ENCODE measurements around the gene CCDC87.

Gene CCDC87

DNA sequence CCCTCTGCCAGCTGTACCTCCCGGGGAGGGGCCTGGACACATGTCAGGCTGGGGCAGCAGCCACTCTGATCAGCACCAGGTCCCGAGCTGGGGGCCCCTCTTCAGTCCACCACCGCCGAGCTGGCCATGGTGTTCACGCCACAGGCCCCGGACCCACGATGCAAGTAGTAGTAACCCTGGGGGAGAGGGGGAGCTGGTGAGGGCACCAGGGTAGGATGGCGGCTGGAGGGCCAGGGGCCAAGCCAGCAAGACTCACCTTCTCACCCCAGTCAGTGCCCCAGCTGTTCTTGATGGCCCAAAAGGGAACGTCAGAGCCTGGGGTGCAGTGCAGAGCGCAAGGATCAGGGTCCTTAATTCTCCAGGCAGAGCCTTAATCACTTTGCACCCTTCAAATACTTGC, 29.0 kb downstream of the CCDC87 start:
- no peaks in the 10 kb centered on the region for H3K36me3 ChIP-seq (ENCODE audit: insufficient read depth, low read length)
- H3K27me3 ChIP-seq (ENCODE audit: insufficient read depth, low read length): peaks cover 3% of the 10 kb centered on the region; the same call in 1 of the 2 replicates
- H3K4me3 ChIP-seq (ENCODE audit: low read depth, low read length): no peak overlapping the region
- no peak overlapping the region for H2AFZ ChIP-seq (ENCODE audit: low read length, unreplicated experiment)
- H3K4me1 ChIP-seq (ENCODE audit: control insufficient read depth, insufficient read depth, low read length, unreplicated experiment): no peaks in the 10 kb centered on the region
- H3K79me2 ChIP-seq (ENCODE audit: control insufficient read depth, insufficient read depth, low read length, unreplicated experiment): no peaks in the 10 kb centered on the region
- no peak overlapping the region for H3K27ac ChIP-seq (ENCODE audit: low read depth, low read length)

DNA sequence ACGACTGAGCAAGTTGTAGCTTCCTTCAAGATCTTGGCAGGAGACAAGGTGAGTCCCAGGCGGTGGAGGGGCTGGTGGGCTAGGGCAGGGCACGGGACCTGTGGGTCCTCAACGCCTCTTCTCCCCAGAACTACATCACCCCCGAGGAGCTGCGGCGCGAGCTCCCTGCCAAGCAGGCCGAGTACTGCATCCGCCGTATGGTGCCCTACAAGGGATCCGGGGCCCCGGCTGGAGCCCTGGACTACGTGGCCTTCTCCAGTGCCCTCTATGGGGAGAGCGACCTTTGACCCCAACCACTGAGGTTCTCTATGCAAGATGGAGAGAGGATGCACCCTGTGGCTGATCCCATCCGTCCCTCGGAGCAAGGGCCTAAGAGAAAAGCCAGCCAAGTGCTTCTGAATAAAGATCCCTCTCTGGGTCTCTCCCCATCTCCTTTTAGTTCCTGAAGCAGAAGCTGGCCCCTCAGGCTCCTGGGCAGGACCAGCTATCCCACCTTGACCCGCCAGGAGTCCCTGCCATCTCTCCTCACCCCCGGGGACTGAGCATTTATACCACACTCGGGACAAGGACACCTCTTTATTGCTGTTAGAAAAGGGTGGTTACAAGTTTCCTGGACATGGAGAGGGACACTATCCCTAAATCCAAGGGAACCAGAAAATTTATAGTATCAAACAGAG, 29.8 kb downstream of the CCDC87 start:
- no peaks in the 10 kb centered on the region for H3K79me2 ChIP-seq (ENCODE audit: control insufficient read depth, insufficient read depth, low read length, unreplicated experiment)
- H2AFZ ChIP-seq (ENCODE audit: low read length, unreplicated experiment): no peak overlapping the region
- H3K4me1 ChIP-seq (ENCODE audit: control insufficient read depth, insufficient read depth, low read length, unreplicated experiment): no peaks in the 10 kb centered on the region
- H3K27me3 ChIP-seq (ENCODE audit: insufficient read depth, low read length): peaks cover 4% of the 10 kb centered on the region; the same call in 1 of the 2 replicates
- H3K4me3 ChIP-seq (ENCODE audit: low read depth, low read length): no peak overlapping the region
- no peaks in the 10 kb centered on the region for H3K36me3 ChIP-seq (ENCODE audit: insufficient read depth, low read length)
- no peak overlapping the region for H3K27ac ChIP-seq (ENCODE audit: low read depth, low read length)

DNA sequence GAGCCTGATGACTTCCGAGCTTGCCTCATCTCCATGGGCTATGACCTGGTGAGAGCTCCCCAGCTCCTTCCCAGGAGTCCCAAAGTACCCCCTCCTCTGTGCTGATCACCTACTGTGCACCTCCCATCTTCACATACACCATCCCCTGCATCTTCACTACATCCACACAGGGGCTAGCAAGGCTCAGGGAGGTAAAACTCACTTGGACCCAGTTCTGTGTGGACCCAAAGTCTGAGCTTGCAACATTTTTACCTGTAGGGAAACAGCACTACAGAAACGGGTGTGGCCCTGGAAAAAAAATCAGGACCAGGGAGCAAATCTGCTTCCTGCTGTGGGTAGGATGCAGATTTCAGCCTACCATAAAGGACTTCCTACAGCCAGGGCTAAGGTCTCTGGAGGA, 30.6 kb downstream of the CCDC87 start:
- H3K79me2 ChIP-seq (ENCODE audit: control insufficient read depth, insufficient read depth, low read length, unreplicated experiment): no peaks in the 10 kb centered on the region
- peaks cover 4% of the 10 kb centered on the region; the same call in 1 of the 2 replicates for H3K27me3 ChIP-seq (ENCODE audit: insufficient read depth, low read length)
- H2AFZ ChIP-seq (ENCODE audit: low read length, unreplicated experiment): no peak overlapping the region
- H3K4me1 ChIP-seq (ENCODE audit: control insufficient read depth, insufficient read depth, low read length, unreplicated experiment): no peaks in the 10 kb centered on the region
- H3K27ac ChIP-seq (ENCODE audit: low read depth, low read length): no peak overlapping the region
- H3K36me3 ChIP-seq (ENCODE audit: insufficient read depth, low read length): no peaks in the 10 kb centered on the region
- H3K4me3 ChIP-seq (ENCODE audit: low read depth, low read length): no peak overlapping the region

DNA sequence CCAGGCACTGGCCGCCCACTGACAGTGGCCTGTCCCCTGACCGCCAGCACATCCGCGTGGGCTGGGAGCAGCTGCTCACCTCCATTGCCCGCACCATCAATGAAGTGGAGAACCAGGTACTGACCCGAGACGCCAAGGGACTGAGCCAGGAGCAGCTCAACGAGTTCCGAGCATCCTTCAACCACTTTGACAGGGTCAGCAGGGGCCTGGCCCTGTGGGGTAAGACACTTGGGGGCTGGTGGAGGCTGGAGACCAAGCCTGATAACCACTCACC, 31.0 kb downstream of the CCDC87 start:
- Histone ChIP-seq H3K36me3 (ENCODE audit: insufficient read depth, low read length) (no peaks in the 10 kb centered on the region), H3K27me3 (ENCODE audit: insufficient read depth, low read length) (peaks cover 4% of the 10 kb centered on the region; the same call in 1 of the 2 replicates), H3K4me3 (ENCODE audit: low read depth, low read length) (no peak overlapping the region), H3K4me1 (ENCODE audit: control insufficient read depth, insufficient read depth, low read length, unreplicated experiment) (no peaks in the 10 kb centered on the region), H3K79me2 (ENCODE audit: control insufficient read depth, insufficient read depth, low read length, unreplicated experiment) (no peaks in the 10 kb centered on the region), H2AFZ (ENCODE audit: low read length, unreplicated experiment) (no peak overlapping the region), H3K27ac (ENCODE audit: low read depth, low read length) (no peak overlapping the region)

DNA sequence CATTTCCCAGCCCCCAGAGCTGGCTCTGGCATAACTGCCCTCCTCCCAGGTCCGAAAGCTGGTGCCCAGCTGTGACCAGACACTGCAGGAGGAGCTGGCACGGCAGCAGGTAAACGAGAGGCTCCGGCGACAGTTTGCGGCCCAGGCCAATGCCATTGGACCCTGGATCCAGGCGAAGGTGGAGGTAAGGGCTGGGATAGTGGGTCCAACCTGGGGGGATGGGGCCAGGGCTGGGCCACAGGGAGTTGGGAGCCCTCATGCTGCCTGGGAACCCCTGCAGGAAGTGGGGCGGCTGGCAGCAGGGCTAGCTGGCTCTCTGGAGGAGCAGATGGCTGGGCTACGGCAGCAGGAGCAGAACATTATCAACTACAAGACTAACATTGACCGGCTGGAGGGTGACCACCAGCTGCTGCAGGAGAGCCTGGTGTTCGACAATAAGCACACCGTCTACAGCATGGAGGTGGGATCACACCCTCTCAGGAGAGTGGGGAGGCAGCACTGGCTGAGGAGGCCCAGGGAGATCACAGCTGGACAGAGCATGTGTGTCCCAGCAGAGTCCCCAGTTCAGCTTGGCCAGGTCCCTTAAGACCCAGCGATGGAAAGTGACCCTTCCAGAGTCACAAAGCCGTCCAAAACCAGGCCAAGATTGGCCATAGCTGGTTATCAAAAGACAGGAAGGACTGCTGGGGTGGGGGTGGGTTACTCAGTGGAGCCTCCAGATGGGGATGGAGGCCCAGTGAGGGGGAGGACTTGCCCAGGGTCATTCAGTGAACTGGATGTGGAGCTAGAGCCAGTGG, 31.5 kb downstream of the CCDC87 start:
- H3K27me3 ChIP-seq (ENCODE audit: insufficient read depth, low read length): peaks cover 4% of the 10 kb centered on the region; the same call in 1 of the 2 replicates

DNA sequence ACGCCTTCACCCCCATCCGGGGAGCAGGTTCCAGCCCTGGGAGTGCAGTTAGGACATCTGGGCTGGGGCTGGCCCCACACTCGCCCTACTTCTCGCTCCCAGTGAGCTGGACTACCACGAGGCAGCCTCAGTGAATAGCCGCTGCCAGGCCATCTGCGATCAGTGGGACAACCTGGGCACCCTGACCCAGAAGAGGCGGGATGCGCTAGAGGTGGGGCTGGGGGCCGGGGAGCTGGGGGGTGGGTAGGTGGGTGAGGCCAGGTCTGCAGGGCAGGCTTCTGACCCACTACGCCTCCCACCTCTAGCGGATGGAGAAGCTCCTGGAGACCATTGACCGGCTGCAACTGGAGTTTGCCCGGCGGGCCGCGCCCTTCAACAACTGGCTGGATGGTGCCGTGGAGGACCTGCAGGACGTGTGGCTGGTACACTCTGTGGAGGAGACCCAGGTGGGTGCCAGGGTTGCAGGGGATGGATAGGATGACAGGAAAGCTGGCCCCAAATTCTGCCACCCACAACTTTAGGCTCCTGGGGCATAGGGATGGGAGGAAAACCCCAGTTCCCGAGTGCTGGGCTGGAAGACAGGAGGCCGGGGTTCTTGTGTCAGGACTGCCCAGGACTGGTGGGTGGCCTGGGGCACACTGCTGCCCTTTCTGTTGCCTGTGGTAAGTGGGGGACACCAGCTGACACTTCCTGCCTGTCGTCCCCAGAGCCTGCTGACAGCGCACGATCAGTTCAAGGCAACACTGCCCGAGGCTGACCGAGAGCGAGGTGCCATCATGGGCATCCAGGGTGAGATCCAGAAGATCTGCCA, 32.8 kb downstream of the CCDC87 start:
- no peaks in the 10 kb centered on the region for H3K36me3 ChIP-seq (ENCODE audit: insufficient read depth, low read length)
- H3K79me2 ChIP-seq (ENCODE audit: control insufficient read depth, insufficient read depth, low read length, unreplicated experiment): no peaks in the 10 kb centered on the region
- H3K4me3 ChIP-seq (ENCODE audit: low read depth, low read length): no peak overlapping the region
- H3K27me3 ChIP-seq (ENCODE audit: insufficient read depth, low read length): peaks cover 4% of the 10 kb centered on the region; the same call in 1 of the 2 replicates
- no peaks in the 10 kb centered on the region for H3K4me1 ChIP-seq (ENCODE audit: control insufficient read depth, insufficient read depth, low read length, unreplicated experiment)
- no peak overlapping the region for H2AFZ ChIP-seq (ENCODE audit: low read length, unreplicated experiment)
- no peak overlapping the region for H3K27ac ChIP-seq (ENCODE audit: low read depth, low read length)

More for the DNA sequence above, 31.5 kb downstream of the CCDC87 start:
- Histone ChIP-seq H3K36me3 (ENCODE audit: insufficient read depth, low read length) (no peaks in the 10 kb centered on the region), H3K79me2 (ENCODE audit: control insufficient read depth, insufficient read depth, low read length, unreplicated experiment) (no peaks in the 10 kb centered on the region), H3K27ac (ENCODE audit: low read depth, low read length) (no peak overlapping the region), H3K4me1 (ENCODE audit: control insufficient read depth, insufficient read depth, low read length, unreplicated experiment) (no peaks in the 10 kb centered on the region), H2AFZ (ENCODE audit: low read length, unreplicated experiment) (no peak overlapping the region), H3K4me3 (ENCODE audit: low read depth, low read length) (no peak overlapping the region)

DNA sequence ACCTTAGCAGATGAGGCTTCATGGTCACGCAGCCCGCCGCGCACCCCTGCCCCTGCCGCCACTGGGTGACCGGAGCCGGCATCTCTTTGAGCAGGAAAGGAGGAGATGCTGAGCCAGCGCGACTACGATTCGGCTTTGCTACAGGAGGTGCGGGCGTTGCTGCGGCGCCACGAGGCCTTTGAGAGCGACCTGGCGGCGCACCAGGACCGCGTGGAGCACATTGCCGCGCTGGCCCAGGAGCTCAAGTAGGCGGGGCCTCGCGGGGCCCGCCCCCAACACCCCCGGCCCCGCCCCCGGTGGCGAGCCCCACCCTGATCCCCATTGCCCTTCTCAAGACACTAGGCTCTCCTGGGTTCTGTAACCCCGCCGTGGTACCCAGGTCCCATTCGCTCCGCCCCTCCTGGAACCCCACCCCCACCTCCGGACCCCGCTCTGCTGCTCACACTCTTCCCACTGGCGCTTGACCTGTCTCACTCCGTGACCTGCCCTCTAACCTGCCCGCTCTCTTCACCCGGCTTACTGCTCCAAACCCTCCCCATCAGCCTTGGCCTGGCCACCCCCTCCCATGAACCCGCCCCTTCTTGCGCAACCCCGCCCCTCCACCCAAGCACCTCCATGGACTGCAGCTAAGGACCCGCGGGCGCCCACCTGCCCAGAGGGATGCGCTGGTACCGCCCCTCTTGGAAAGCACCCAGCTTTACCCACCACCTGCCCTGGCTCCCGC, 33.6 kb downstream of the CCDC87 start:
- no peaks in the 10 kb centered on the region for H3K79me2 ChIP-seq (ENCODE audit: control insufficient read depth, insufficient read depth, low read length, unreplicated experiment)
- H3K36me3 ChIP-seq (ENCODE audit: insufficient read depth, low read length): no peaks in the 10 kb centered on the region
- no peak overlapping the region for H3K4me3 ChIP-seq (ENCODE audit: low read depth, low read length)
- H3K27me3 ChIP-seq (ENCODE audit: insufficient read depth, low read length): peaks cover 4% of the 10 kb centered on the region; the same call in 1 of the 2 replicates
- H2AFZ ChIP-seq (ENCODE audit: low read length, unreplicated experiment): no peak overlapping the region
- H3K4me1 ChIP-seq (ENCODE audit: control insufficient read depth, insufficient read depth, low read length, unreplicated experiment): no peaks in the 10 kb centered on the region
- H3K27ac ChIP-seq (ENCODE audit: low read depth, low read length): no peak overlapping the region

DNA sequence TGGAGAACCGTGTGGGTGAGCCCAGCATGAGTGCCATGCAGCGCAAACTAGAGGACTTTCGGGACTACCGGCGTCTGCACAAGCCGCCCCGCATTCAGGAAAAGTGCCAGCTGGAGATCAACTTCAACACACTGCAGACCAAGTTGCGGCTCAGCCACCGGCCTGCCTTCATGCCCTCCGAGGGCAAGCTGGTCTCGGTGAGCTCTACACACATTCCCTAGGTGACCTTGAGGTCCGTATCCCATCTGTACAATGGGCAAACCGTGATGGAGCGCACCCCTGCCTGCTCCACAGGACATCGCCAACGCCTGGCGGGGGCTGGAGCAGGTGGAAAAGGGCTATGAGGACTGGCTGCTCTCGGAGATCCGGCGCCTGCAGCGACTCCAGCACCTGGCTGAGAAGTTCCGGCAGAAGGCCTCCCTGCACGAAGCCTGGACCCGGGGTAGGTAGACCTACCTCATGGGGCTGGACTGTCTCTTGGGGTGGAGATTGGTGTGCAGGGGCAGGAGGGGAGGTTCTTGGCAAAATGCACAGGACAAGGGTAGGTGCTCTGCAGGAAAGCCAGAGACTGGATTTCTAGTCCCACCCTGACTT, 35.0 kb downstream of the CCDC87 start:
- H3K79me2 ChIP-seq (ENCODE audit: control insufficient read depth, insufficient read depth, low read length, unreplicated experiment): no peaks in the 10 kb centered on the region
- H2AFZ ChIP-seq (ENCODE audit: low read length, unreplicated experiment): no peak overlapping the region
- no peaks in the 10 kb centered on the region for H3K36me3 ChIP-seq (ENCODE audit: insufficient read depth, low read length)
- no peak overlapping the region for H3K4me3 ChIP-seq (ENCODE audit: low read depth, low read length)
- H3K27ac ChIP-seq (ENCODE audit: low read depth, low read length): no peak overlapping the region
- H3K4me1 ChIP-seq (ENCODE audit: control insufficient read depth, insufficient read depth, low read length, unreplicated experiment): no peaks in the 10 kb centered on the region
- H3K27me3 ChIP-seq (ENCODE audit: insufficient read depth, low read length): peaks cover 4% of the 10 kb centered on the region; the same call in 1 of the 2 replicates

DNA sequence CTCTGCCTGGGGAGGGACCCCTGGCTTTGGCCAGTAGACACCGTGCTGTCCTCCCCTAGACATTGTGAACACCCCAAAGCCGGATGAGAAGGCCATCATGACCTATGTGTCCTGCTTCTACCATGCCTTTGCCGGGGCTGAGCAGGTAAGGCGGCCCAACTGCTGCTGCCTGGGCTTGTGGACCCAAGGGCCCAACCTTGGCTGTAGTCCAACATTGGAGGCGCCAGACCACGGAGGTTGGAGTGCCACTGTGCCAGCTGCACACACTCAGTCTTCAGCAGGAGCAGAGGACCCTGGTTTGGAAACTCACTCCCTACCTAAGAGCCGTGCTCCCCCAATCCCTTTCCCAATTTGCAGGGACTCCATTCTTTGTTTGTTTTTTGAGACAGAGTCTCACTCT, 36.8 kb downstream of the CCDC87 start:
- Histone ChIP-seq H3K4me3 (ENCODE audit: low read depth, low read length) (no peak overlapping the region), H3K36me3 (ENCODE audit: insufficient read depth, low read length) (no peaks in the 10 kb centered on the region), H3K27me3 (ENCODE audit: insufficient read depth, low read length) (peaks cover 4% of the 10 kb centered on the region; the same call in 1 of the 2 replicates), H3K79me2 (ENCODE audit: control insufficient read depth, insufficient read depth, low read length, unreplicated experiment) (no peaks in the 10 kb centered on the region), H3K4me1 (ENCODE audit: control insufficient read depth, insufficient read depth, low read length, unreplicated experiment) (no peaks in the 10 kb centered on the region), H2AFZ (ENCODE audit: low read length, unreplicated experiment) (no peak overlapping the region), H3K27ac (ENCODE audit: low read depth, low read length) (no peak overlapping the region)

DNA sequence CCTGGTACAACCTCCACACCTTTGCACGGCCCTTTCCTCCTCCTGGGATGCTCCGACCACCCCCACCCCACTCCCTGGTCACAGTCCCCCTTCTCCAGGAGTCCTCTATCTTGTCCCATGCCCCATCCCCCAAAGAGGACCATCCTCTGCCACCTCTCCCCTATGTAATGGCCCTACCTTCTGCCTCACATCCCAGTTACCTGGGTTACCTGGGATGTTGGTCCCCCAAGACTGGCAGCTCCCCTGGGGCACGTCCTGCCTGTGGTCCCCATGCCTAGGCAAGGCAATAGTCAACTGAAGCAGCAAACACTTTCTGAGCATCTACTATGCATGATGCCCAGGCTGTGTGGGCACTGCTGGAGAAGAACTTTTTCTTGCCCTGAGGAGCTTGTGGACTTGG, 37.4 kb downstream of the CCDC87 start:
- H3K36me3 ChIP-seq (ENCODE audit: insufficient read depth, low read length): no peaks in the 10 kb centered on the region
- H2AFZ ChIP-seq (ENCODE audit: low read length, unreplicated experiment): no peak overlapping the region
- no peak overlapping the region for H3K4me3 ChIP-seq (ENCODE audit: low read depth, low read length)
- H3K4me1 ChIP-seq (ENCODE audit: control insufficient read depth, insufficient read depth, low read length, unreplicated experiment): no peaks in the 10 kb centered on the region
- no peak overlapping the region for H3K27ac ChIP-seq (ENCODE audit: low read depth, low read length)
- peaks cover 4% of the 10 kb centered on the region; the same call in 1 of the 2 replicates for H3K27me3 ChIP-seq (ENCODE audit: insufficient read depth, low read length)
- no peaks in the 10 kb centered on the region for H3K79me2 ChIP-seq (ENCODE audit: control insufficient read depth, insufficient read depth, low read length, unreplicated experiment)
